ENCODE results near the gene CCL14. TPM values are rescaled to one million over a fixed set of nuclear protein-coding genes. Genes with fewer than 3 reads are reported as not detected.

The CCL14 gene
- total and polyA plus RNA-seq, 2 of the 8 experiments (the other 6 are each of a cell fraction or from before 2014, with no cell fraction given), result not detected

DNA sequence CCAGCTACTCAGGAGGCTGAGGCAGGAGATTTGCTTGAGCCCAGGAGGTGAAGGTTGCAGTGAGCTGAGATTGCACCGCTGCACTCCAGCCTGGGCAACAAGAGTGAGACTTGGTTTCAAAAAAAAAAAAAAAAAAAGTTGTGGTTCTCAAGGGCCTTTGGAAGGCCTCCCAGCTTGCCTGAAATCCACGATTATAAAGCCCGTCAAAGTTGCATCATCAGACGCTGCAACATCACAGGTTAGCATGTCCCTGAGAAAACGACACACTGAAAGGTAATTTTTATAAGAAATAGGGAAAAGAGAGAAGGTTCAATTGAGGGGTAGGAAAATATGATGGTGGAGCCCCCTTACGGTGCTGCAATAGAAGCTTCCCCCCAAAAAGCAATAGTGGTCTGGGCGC, 38.4 kb downstream of the CCL14 start:
- Histone ChIP-seq H3K56ac (replicated peaks; ENCODE audit: insufficient read length, low read depth, low read length) (no peak overlapping the region), H3K14ac (ENCODE audit: insufficient read length) (no peak overlapping the region), H3K4me2 (ENCODE audit: insufficient read depth in 1 of 2, low read depth in 2 of 2, low read length in 2 of 2) (no peak overlapping the region), H3K4ac (replicated peaks; ENCODE audit: insufficient read length, low read depth, low read length) (no peak overlapping the region), H2AK5ac (ENCODE audit: low read depth, low read length) (no peak overlapping the region), H3K79me2 (ENCODE audit: control insufficient read depth in 1 of 2, insufficient read depth in 2 of 2, low read length in 2 of 2) (no peaks in the 10 kb centered on the region), H2BK5ac (ENCODE audit: low read depth, low read length) (no peak overlapping the region), H2BK20ac (ENCODE audit: low read length) (no peak overlapping the region), H2BK12ac (ENCODE audit: low read depth, low read length) (no peak overlapping the region), H3K18ac (ENCODE audit: extremely low read depth, low read length) (no peak overlapping the region), H3K27me3 (replicated peaks in 1 of 4; ENCODE audit: control insufficient read depth in 3 of 4, extremely low read depth in 1 of 4, insufficient read depth in 3 of 4, low read length in 3 of 4) (no peaks in the 10 kb centered on the region), H3K23me2 (ENCODE audit: low read depth, low read length) (no peaks in the 10 kb centered on the region), H4K8ac (ENCODE audit: extremely low read depth, insufficient read depth, low read length) (no peak overlapping the region), H3K23ac (ENCODE audit: insufficient read length) (no peak overlapping the region), H2AFZ (ENCODE audit: low read length) (no peak overlapping the region), H3K9ac (replicated peaks in 1 of 4; ENCODE audit: extremely low read depth in 1 of 4, low read depth in 3 of 4, low read length in 3 of 4) (no peak overlapping the region), H4K91ac (replicated peaks; ENCODE audit: insufficient read length, low read length) (no peak overlapping the region), H4K20me1 (replicated peaks in 1 of 2; ENCODE audit: control insufficient read depth in 1 of 2, insufficient read depth in 2 of 2, low read length in 2 of 2) (no peaks in the 10 kb centered on the region), H4K5ac (ENCODE audit: insufficient read length, low read depth, low read length) (no peak overlapping the region), H3K79me1 (ENCODE audit: low read depth, low read length) (no peaks in the 10 kb centered on the region), H3K4me1 (replicated peaks in 1 of 4; ENCODE audit: control insufficient read depth in 3 of 4, insufficient read depth in 4 of 4, low read length in 3 of 4) (no peaks in the 10 kb centered on the region), H3K27ac (ENCODE audit: low read depth, low read length) (no peak overlapping the region), H2BK15ac (ENCODE audit: low read length) (no peak overlapping the region), H3K36me3 (ENCODE audit: control insufficient read depth in 2 of 4, insufficient read depth in 4 of 4, low read length in 3 of 4) (no peaks in the 10 kb centered on the region), H3K9me3 (ENCODE audit: insufficient read depth in 2 of 2, low read depth in 1 of 2, low read length in 1 of 2) (no peaks in the 10 kb centered on the region), H2BK120ac (replicated peaks; ENCODE audit: low read depth, low read length) (no peak overlapping the region), H3K4me3 (ENCODE audit: extremely low read depth in 1 of 4, insufficient read depth in 2 of 4, low read depth in 3 of 4, low read length in 4 of 4) (no peak overlapping the region)
- 92% methylated on average over 7 of the region's 7 CpGs; no CpG with 5 or more reads in 1 of the 2 experiments for WGBS, 2 experiments (ENCODE audit: extremely low coverage in 1 of 2, insufficient coverage in 1 of 2, insufficient read length in 1 of 2, insufficient replicate concordance in 2 of 2, low coverage in 1 of 2, low lambda C conversion rate in 2 of 2, missing lambda C conversion rate in 1 of 2)
- TF ChIP-seq RAD21 (IDR thresholded peaks at IDR 0.05 in 1 of 2, conservative IDR thresholded peaks at IDR 0.05 in 1 of 2; ENCODE audit: low read depth in 2 of 2, low read length in 2 of 2), result no peak
- TF ChIP-seq, protein P1, sequence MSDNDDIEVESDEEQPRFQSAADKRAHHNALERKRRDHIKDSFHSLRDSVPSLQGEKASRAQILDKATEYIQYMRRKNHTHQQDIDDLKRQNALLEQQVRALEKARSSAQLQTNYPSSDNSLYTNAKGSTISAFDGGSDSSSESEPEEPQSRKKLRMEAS (IDR thresholded peaks at IDR 0.05), result no peak
- no peak for TF ChIP-seq RFX5 (IDR thresholded peaks at IDR 0.05; ENCODE audit: borderline replicate concordance, low read depth, low read length)
- TF ChIP-seq, protein P2, sequence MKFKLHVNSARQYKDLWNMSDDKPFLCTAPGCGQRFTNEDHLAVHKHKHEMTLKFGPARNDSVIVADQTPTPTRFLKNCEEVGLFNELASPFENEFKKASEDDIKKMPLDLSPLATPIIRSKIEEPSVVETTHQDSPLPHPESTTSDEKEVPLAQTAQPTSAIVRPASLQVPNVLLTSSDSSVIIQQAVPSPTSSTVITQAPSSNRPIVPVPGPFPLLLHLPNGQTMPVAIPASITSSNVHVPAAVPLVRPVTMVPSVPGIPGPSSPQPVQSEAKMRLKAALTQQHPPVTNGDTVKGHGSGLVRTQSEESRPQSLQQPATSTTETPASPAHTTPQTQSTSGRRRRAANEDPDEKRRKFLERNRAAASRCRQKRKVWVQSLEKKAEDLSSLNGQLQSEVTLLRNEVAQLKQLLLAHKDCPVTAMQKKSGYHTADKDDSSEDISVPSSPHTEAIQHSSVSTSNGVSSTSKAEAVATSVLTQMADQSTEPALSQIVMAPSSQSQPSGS (IDR thresholded peaks at IDR 0.05; ENCODE audit: low read length), result no peak
- no peak for TF ChIP-seq CTBP2 (IDR thresholded peaks at IDR 0.05; ENCODE audit: borderline replicate concordance, insufficient read depth, insufficient read length, low read length)
- peak; percentile 10; the same call in 1 of the 2 replicates for TF ChIP-seq CEBPB (IDR thresholded peaks at IDR 0.05; ENCODE audit: low read depth, low read length)
- TF ChIP-seq SUZ12 (IDR thresholded peaks at IDR 0.05; ENCODE audit: low read length), result no peak
- FAIRE-seq, result no peak
- POLR2A ChIA-PET (ENCODE audit: partially characterized antibody), result no interaction called here
- DNase-seq (ENCODE audit: low read depth in 1 of 2, low spot score in 2 of 2), result no peak
- CTCF ChIA-PET (ENCODE audit: partially characterized antibody), result interaction anchor here (0.7 to 1.6 kb wide), 8 partner anchors 9 to 201 kb away, joined by 3 to 9 read pairs (median 4); no protein-coding TSS in a partner anchor
